ELF-1 (cell line): ENCODE data around the gene ZNF554.
"Not testable (repeated sequence)": the region's sequence is repeated elsewhere in the genome, so short reads cannot be mapped to it uniquely, and the experiment has no call there.

Source experiments
- DNase-seq: peaks from one replicate; pipeline ENCODE4 v3.0.0-alpha.2; 2016; ENCODE audit warnings: low read depth, low spot score

The ZNF554 gene

DNA sequence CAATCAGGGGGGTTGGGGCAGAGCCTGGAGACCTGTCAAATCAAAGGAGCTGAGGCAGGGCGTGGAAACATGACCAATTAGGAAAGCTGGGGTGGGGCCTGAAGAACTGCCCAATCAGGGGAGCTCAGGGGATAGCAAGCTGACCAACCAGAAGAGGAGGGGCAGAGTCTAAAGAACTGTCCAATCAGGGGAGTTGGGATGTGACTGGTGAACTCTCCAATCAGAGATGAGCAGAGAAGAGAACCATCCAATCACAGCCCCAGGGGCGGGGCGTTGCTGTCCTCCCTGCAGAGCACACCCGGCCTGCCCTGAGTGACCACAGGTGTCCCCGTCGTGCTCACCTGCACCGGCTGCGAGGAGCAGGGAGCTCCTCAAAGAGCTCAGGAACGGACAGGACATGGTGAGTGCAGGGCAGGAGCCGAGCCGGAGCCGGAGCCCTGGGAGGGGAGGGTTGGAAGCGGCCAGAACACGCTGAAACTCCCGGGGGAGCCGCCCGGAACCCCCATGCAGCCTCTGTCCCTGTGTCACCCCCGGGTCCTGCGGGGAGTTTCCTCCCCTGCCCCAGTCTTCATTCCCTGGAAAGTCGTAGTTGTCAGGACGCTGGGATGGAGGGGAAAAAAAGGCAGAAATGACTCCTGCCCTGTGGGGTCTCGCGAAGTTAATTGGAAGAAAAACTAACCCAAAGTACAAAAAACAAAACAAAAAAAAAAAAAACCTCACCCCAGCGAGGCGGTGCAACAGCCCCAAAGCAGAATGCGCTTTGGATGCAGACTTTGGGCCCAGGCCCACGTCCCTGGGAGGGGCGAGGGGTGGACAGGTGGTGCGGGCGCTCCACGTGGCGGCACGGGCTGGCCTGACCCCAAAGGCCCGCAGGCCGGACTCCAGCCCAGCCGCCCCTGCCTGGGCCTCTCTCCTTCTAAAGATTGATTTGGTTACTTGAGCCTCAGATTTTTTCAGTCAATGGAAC lies 47.6 kb downstream of the ZNF554 start, which contains the start of gene ZNF556:
ZNF556 (plus strand) TSS at position 311 of the 967 bp plus-strand sequence; CDS start at position 398, 87 bp downstream.
- no peak for DNase-seq

DNA sequence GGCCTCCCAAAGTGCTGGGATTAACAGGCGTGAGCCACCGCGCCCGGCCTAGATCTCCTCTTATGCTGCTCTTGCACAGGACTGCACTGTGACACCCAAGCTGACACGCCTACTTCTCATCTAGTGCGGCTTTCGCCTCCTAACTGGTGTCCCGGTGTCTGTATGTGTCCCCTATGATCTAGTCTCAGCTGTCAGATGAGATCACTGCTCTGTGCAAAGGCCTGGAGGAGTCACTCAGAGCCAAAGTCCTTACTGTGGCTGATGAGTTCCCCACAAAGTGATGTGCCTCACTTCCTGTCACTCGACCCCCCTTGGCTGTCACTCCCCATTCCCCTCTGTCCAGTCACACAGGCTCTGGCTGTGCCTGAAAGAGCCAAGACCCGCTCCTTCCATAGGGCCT lies 50.0 kb downstream of the ZNF554 start:
- DNase-seq: no peak

DNA sequence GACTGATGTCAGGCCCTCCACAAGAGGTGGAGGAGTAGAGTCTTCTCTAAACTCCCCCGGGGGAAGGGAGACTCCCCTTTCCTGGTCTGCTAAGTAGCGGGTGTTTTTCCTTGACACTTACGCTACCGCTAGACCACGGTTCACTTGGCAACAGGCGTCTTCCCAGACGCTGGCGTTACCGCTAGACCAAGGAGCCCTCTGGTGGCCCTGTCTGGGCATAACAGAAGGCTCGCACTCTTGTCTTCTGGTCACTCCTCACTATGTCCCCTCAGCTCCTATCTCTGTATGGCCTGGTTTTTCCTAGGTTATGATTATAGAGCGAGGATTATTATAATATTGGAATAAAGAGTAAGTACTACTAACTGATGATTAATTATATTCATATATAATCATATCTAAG lies 52.5 kb downstream of the ZNF554 start:
- not testable (repeated sequence) for DNase-seq

DNA sequence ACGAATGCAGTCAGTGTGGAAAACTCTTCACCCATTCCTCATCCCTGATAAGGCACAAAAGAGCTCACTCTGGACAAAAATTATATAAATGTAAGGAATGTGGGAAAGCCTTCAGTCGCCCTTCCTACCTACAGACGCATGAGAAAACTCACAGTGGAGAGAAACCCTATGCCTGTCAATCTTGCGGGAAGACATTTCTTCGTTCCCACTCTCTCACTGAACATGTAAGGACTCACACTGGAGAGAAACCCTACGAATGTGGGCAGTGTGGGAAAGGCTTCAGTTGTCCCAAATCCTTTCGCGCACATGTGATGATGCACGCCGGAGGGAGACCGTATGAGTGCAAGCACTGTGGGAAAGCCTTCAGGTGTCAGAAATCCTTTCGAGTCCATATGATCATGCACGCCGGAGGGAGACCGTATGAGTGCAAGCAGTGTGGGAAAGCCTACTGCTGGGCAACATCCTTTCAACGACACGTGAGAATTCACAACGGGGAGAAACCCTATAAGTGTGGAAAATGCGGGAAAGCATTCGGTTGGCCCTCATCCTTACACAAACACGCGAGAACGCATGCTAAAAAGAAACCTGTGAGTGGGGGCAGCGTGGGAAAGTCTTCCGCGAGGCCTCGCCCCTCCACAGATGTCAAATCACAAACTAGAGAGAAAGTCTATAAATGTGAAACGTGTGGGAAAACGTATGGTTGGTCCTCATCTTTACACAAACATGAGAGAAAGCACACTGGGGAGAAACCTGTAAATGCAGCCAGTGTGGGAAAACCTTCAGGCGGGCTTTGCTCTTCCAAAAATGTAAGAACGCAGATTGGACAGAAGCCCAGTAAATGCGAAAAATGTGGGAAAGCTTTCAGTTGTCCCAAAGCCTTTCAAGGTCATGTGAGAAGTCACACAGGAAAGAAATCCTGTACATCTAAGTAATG lies 58.0 kb downstream of the ZNF554 start:
- no peak for DNase-seq

DNA sequence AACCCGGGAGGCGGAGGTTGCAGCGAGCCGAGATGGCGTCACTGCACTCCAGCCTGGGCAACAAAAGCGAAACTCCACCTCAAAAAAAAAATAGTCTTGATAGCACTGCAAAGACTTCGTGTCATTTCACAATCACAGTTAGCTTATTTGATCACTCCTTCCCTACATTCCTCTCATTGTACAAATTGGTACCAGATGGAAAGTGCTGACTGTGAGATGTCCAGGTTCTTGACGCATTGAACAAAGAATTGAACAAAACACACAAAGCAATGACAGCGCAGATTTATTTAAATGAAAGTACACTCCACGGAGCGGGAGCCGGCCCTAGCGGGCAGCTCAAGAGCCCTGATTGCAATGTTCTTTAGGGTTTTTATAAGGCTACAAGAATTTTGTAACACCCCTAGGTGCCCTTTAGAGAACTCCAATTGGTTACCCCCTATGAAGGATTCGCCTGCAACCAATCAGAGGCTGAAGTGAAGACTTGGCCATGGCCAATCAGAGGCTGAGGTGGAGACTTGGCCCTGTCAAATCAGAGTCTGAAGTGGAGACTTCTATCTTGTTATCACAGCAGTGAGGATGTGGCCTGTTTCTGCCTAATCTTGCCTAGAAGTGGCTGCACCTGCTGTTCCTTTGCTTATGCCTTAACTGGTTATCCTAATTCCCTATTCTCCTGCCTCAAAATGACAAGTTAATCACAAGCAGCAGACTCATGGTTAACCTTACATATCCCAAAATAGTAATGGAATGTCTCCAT lies 64.2 kb downstream of the ZNF554 start:
- no peak for DNase-seq

DNA sequence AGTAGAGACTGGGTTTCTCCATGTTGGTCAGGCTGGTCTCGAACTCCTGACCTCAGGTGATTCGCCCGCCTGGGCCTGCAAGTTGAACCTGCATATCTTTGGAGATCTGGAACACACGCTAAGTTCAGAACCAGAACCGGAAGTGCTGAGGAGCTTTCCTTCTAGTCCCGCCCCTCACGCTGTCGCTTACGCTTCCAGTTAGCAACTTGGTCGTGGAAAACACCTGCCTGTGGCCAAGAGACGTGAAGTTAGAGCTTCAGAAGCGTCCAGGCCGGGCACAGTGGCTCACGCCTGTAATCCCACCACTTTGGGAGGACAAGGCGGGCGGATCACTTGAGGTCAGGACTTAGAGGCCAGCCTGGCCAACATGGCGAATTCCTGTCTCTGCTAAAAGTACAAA lies 66.1 kb downstream of the ZNF554 start:
- no peak for DNase-seq
